ENCODE measurements around the gene GNAL.

GNAL gene

GRCh38 chr18:11857177-11857887 lies 168.3 kb downstream of the GNAL start (continued):
- TF ChIP-seq PATZ1 (tag by site-specific recombination; IDR thresholded peaks at IDR 0.05) (peak; percentile 63), ZNF394 (tag by site-specific recombination; IDR thresholded peaks at IDR 0.05; ENCODE audit: borderline replicate concordance) (peak; percentile 58; the same call in 1 of the 2 replicates), ZNF324 (tag by site-specific recombination; IDR thresholded peaks at IDR 0.05) (0 out of 2 replicates have a peak, but pooled peaks have one; percentile 47), ZNF292 (tag by site-specific recombination; IDR thresholded peaks at IDR 0.05; ENCODE audit: borderline replicate concordance, low read depth) (no peak), ZNF629 (tag by site-specific recombination; IDR thresholded peaks at IDR 0.05) (peak; percentile 99), ZNF223 (tag by site-specific recombination; IDR thresholded peaks at IDR 0.05) (peak; percentile 91), BCL11B (tag by site-specific recombination; IDR thresholded peaks at IDR 0.05; ENCODE audit: low read depth) (peak; percentile 40; the same call in 1 of the 2 replicates), ZNF239 (tag by site-specific recombination; IDR thresholded peaks at IDR 0.05) (no peak), BCL11A (tag by site-specific recombination; IDR thresholded peaks at IDR 0.05; ENCODE audit: low read depth) (0 out of 2 replicates have a peak, but pooled peaks have one; percentile 56), ZBTB17 (tag by site-specific recombination; IDR thresholded peaks at IDR 0.05) (peak; percentile 95), ZNF692 (tag by site-specific recombination; IDR thresholded peaks at IDR 0.05) (peak; percentile 97), ZNF311 (tag by site-specific recombination; IDR thresholded peaks at IDR 0.05; ENCODE audit: borderline replicate concordance) (no peak), ZNF24 (tag by site-specific recombination; IDR thresholded peaks at IDR 0.05) (peak; percentile 81; the same call in 1 of the 2 replicates), ZEB2 (tag by site-specific recombination; IDR thresholded peaks at IDR 0.05) (peak; percentile 79), ZNF76 (tag by site-specific recombination; IDR thresholded peaks at IDR 0.05; ENCODE audit: borderline replicate concordance, low read depth) (peak; percentile 56; the same call in 1 of the 2 replicates), OVOL3 (tag by site-specific recombination; IDR thresholded peaks at IDR 0.05) (no peak), ZNF558 (tag by site-specific recombination; IDR thresholded peaks at IDR 0.05) (0 out of 2 replicates have a peak, but pooled peaks have one; percentile 48), ZIC2 (tag by site-specific recombination; IDR thresholded peaks at IDR 0.05) (peak; percentile 90), ZNF585B (tag by site-specific recombination; IDR thresholded peaks at IDR 0.05) (no peak), ZNF549 (tag by site-specific recombination; IDR thresholded peaks at IDR 0.05) (no peak)

- Histone ChIP-seq H3K36me3 (ENCODE audit: control insufficient read depth in 2 of 2, insufficient read depth in 1 of 2, low read length in 2 of 2) (peaks cover 0 to 3% of the 10 kb centered on the region in 2 experiments; a peak in 2 of 3 replicates), H3K4me3 (ENCODE audit: low read depth, low read length) (no peak overlapping the region), H3K27ac (ENCODE audit: extremely low read depth, low read depth, low read length) (no peak overlapping the region), H3K9me3 (ENCODE audit: control insufficient read depth, insufficient read depth, low read depth, low read length) (no peaks in the 10 kb centered on the region), H3K4me1 (ENCODE audit: control insufficient read depth, insufficient read depth, low read length) (peaks cover 13% of the 10 kb centered on the region)
- ChIA-PET CTCF (interaction anchor here (0.6 to 2.1 kb wide), 3 partner anchors 39 to 204 kb away, joined by 3 to 9 read pairs (median 3); no protein-coding TSS in a partner anchor), POLR2A (interaction anchor here (1.0 kb wide), 1 partner anchor 123 kb away, joined by 3 read pairs; no protein-coding TSS in a partner anchor)
- TF ChIP-seq ZBTB11 (tag by site-specific recombination; conservative IDR thresholded peaks at IDR 0.05; ENCODE audit: low read depth) (no peak), ZNF837 (tag by site-specific recombination; IDR thresholded peaks at IDR 0.05) (no peak), ZNF626 (tag by site-specific recombination; IDR thresholded peaks at IDR 0.05) (no peak), ZBTB8A (tag by site-specific recombination; IDR thresholded peaks at IDR 0.05) (no peak), EGR2 (tag by site-specific recombination; IDR thresholded peaks at IDR 0.05; ENCODE audit: low read depth) (no peak), GLI4 (tag by site-specific recombination; IDR thresholded peaks at IDR 0.05) (no peak), REPIN1 (tag by site-specific recombination; IDR thresholded peaks at IDR 0.05; ENCODE audit: low read depth) (no peak), ZNF549 (tag by site-specific recombination; IDR thresholded peaks at IDR 0.05) (no peak), ZNF664 (tag by site-specific recombination; IDR thresholded peaks at IDR 0.05) (no peak)
These were observed 170.3 kb downstream of the GNAL start for GRCh38 chr18:11859282-11859830.

Measured in HEK293 (cell line).